ENCODE results near the gene SREBF1.

SREBF1 gene

GRCh38 chr17:17857496-17857895 is 20.7 kb upstream of the SREBF1 start:
- DNase-seq (ENCODE audit: low spot score), result no peak

DNA sequence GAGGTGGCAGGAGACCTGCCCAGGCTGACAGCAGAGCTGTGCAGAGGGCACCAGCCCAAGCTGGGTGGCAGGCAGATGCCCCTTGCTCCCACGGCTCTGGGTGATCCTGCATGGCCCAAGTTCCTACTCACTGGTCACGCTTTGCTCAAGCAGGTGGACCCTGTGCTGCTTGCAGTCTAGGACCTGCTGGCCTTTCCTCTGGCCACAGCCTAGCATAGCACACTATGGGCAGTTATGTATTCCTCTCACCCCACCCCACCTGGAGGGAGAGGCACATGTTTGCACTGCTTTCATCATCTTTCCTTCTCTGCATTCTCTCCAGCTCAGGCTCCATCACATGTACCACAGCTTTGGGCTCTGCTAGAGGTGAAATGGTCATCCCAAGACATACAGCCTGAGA is 19.6 kb upstream of the SREBF1 start:
- no peak for DNase-seq (ENCODE audit: low spot score)

GRCh38 chr17:17855976-17856375 is 19.2 kb upstream of the SREBF1 start:
- no peak for DNase-seq (ENCODE audit: low spot score)

DNA sequence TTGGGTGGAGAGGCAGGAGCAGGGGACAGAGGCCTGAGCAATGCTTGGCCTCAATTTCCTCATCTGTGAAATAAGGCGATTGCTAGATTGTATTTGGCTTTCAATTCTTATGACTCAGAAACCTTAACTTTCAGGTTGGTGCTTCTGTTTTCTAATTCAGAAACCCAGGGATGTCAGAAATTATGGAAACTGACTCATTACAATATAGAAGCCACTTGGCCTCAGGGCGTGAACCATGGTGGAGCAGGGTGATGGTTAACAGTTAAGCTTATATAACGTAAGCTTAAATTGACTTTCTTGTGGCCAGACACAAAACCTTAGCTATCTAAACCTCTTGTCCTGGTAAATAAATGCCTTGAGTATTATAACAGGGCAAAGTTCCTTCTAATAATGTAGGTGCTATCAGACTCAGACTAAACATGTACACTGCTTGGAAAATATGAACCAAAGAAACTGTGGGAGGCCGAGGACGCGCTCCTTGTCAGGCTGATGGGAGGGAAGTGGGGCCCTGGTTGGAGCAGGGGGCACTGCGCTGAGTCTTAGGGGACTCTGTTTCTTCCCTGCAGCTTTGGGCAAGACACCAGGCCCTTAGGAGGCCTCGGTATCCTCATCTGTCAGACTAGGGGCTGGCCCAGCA is 17.1 kb upstream of the SREBF1 start:
- DNase-seq (ENCODE audit: low spot score), result no peak

DNA sequence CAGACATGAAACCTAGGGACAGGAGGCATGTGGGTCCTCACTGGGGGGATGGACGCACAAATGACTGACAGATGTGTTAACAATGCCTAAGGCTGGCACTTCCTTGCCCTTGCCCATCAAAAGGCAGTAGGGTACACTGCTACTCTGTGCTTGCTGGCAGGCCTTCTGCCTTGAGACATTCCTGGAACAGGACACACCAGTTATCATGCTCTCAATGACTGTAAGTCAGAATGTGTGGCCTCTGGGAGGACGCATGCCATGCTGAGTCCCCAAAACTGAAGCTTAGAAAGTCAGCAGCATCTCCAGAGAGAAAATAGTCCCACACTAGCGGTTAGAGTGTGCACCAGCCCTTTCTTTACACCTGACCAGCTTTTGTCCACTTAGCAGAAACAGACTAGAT is 16.1 kb upstream of the SREBF1 start:
- DNase-seq (ENCODE audit: low spot score), result no peak

DNA sequence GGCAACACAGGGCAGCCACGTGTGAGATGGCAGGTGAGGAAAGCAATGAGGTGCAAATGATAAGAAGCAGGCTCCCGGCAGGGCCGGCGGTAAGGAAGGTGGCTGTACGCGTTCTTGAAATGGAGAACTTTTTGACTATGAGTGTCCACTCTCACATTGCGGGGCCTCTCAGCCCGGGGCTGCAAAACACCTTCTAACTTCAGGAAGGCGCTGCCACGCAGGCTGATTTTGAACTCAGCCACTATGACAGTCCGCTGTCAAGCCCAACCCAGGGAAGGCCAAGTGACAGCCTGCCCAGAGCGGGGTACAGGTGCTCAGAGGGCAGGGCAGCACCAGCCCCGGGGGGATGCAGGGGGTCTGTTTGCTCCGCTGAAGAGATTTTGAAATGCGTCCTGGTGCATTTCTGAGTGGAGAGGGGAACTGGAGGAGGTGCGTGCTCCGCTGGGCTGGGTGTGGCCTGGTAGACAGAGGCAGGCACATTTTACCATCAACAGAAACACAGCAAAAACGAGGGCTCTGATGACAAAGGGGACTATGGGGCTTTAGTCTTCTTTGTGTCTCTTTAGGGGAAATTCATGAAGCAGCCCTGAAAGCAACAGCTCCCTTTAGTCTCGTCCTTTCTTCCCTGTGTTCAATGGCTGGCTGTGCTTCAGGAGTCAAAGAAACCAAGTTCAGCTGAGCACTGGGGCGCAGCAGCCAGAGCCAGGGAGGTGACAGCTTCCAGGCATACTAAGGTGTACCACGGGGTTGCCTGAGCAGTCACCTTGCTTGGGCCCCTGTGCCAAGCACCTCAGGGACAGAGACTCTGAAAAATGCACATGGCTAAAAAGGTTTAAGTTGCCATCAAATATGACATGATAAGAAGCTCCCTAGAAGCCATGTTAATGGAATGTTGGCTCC is 14.6 kb upstream of the SREBF1 start:
- no peak for DNase-seq (ENCODE audit: low spot score)

GRCh38 chr17:17849845-17850373 is 13.1 kb upstream of the SREBF1 start:
- no peak for DNase-seq (ENCODE audit: low spot score)

DNA sequence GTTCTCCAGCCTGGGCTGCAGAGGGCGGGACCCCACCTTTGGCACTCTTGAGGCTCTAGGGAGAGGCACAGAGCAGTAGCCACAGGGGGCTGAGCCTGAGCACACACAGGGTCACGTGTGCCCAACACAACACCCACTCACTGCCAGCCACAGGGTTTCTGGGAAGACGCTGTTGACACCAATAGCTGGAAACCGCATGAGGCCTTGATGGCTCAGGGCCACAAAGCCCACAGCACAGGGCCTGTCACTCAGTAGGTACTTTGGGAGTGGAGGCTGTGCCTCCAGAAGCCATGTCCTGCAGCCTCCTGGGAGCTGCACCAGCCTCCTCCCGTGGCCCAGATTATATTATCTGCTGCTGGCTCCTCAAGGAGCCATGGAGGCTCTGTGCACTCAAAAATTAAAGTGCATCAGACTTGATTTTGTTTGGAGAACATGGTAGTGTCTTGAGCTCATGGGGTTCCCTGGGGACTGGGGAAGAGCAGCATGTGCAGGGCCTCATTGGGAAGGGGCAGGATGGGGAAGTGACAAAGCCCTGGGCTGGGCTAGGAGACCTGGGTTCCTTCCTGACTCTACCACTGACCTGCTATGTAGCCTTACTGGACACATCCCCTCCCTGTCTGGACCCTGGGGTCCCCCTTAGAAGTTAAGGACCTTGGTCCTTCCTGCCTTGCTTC is 12.5 kb upstream of the SREBF1 start:
- no peak for DNase-seq (ENCODE audit: low spot score)

DNA sequence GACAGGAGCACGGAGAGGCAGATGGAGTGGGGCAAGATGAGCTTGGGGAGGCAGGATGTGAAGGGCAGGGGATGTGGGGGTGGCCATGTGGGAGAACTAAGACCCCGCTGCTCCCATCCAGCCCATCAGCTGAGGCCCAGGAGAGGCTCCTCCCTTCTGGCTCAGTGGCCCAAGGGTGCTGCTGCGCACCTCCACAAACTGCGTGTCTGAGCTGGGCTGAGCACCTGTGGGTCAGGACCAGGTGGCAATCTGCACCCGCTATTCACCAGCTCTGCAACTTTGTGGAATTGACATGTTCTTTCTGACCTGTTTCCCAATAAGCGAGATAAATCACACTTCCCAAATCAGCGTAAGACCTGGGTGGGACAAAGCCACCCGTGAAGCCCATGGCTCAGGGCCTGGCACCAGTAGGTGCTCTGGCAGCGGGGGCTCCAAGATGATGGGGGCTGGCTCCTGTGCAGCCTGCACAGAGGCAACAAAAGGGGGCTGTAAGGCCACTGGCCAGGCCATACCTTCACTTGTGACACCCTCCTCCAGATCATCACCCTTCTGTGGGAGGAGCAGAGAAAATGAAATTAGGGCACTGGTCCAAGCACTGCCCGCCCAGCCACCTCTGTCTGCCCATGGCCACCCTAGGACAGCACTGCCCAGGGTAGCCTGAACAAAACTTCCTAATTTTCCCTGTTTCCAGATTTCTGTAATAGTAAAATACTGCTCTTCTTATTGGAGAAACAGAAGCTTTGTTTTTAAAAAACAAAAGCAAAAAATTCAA is 11.7 kb upstream of the SREBF1 start:
- no peak for DNase-seq (ENCODE audit: low spot score)

DNA sequence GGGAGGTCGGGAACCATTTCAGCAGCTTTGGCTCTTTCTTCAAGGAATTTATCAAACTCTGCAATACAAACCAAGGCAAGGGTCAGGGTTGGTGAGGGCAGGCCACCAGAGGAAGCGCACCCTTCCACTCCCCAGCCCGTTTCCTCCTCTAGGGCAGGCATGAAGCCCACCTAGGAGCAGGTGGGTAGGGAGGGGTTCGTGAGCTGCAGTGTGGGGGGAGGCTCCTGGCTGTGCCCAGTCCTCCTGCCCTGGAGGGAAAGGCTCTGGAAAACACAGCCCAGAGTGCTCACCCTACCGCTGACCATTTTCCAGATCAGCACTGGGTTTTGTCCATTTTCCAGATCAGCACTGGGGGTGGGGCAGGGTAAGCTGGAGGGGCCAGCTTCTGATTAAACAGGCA is 10.9 kb upstream of the SREBF1 start:
- no peak for DNase-seq (ENCODE audit: low spot score)

GRCh38 chr17:17847118-17847689 is 10.4 kb upstream of the SREBF1 start:
- DNase-seq (ENCODE audit: low spot score), result no peak

DNA sequence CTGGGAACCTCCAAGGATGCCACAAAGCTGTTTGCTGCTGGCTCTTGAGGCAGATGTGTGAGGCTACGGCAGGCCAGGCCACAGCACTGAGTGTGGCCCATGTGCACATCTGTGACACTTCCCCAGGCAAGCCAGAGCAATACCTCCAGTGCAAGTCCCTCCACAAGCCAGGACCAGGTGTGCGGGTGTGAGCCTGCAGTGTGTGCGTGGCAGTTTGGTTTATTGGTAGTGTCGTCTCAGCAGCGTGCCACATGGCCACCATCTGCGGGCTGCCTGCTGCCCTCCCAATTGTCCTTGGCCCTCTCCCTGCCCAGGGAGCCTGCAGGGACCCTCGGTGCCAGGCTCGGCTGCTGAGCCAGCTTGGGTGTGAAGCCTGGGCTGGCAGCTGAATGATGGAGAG is 9.9 kb upstream of the SREBF1 start:
- no peak for DNase-seq (ENCODE audit: low spot score)

DNA sequence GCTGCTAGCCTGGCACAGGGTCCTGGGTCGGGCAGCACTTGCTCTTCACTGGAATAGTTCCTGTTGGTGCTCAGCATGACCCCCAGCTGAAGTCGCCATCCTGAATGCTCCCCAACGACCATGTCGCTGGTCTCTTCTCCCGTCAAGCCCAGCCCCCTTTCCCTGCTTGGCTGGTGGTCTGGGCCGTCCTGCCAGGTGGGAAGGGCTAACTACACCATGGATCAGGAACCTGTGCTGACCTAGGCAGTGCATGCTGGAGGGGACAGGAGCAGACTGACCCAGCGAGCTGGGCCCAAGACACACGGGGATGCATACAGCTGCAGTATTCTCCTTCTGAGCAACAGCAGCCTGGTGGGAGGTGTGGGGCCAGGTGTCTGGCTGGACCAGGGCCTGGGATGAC is 9.2 kb upstream of the SREBF1 start:
- DNase-seq (ENCODE audit: low spot score), result no peak

GRCh38 chr17:17845046-17845775 is 8.4 kb upstream of the SREBF1 start:
- no peak for DNase-seq (ENCODE audit: low spot score)

GRCh38 chr17:17844500-17844899 is 7.7 kb upstream of the SREBF1 start:
- DNase-seq (ENCODE audit: low spot score), result no peak

DNA sequence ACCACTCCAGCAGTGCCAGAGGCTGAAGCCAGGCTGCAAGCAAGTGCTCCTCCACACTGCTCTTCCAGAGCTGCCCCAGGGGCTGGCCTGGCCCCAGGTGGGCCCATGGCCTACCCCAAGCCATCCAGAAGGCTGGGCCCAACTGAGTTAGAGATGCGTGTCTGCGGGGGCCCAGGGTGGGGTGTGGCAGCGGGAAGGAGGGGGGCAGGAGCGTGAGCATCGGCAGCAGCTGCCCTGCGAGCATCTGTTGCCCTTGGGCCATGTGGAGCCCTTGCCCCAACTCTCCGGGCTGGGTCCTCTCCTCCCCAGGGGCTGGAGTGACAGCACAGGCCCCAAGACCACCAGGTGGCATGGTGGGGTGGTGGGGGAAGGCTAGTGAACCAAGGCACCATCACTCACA is 7.3 kb upstream of the SREBF1 start:
- DNase-seq (ENCODE audit: low spot score), result no peak

DNA sequence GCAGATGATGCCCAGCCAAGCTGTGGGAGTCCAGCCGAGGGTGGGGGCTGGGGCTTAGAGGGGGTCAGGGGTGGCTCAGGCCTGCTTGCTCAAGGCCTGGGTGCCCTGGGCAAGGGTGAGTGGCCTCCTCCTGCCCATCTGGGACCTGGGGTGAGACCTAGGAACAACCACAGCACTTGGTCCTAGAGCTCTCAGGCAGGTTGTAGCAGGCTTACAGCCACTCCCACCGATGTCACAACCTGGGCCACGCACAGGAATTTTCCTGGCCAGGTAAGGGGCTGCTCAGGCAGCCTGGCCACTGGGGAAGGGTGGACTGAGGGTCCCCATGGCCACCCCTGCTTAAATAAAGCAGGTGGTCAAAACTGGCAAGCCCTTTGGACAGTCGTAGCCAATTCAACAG is 6.3 kb upstream of the SREBF1 start:
- no peak for DNase-seq (ENCODE audit: low spot score)

- DNase-seq (ENCODE audit: low spot score), result no peak
These were observed 5.5 kb upstream of the SREBF1 start for GRCh38 chr17:17842111-17842876.

- no peak for DNase-seq (ENCODE audit: low spot score)
These were observed 4.8 kb upstream of the SREBF1 start for GRCh38 chr17:17841601-17842025.

Data from left forelimb (tissue), 1 donor.